ENCODE measurements around the gene SYT8.
A peak's percentile ranks its signal among the peaks of the same experiment; 100 is the strongest.

Gene SYT8

GRCh38 chr11:1822648-1823375 is 12.0 kb upstream of the SYT8 start:
- Histone ChIP-seq H3K27ac (ENCODE audit: low read depth, low read length) (no peak overlapping the region), H3K23ac (ENCODE audit: low read length) (no peak overlapping the region), H3K27me3 (ENCODE audit: insufficient read depth, low read length) (no peaks in the 10 kb centered on the region), H3K4me3 (ENCODE audit: low read depth, low read length) (no peak overlapping the region), H3K14ac (ENCODE audit: low read length) (no peak overlapping the region), H3K4ac (ENCODE audit: low read depth, low read length) (no peak overlapping the region), H3K4me2 (ENCODE audit: low read length) (no peak overlapping the region), H3K79me1 (ENCODE audit: low read length) (no peaks in the 10 kb centered on the region), H4K91ac (ENCODE audit: low read depth, low read length) (no peak overlapping the region), H2AFZ (ENCODE audit: insufficient read depth, low read length, poor library complexity) (no peak overlapping the region), H2BK5ac (ENCODE audit: low read depth, low read length, poor library complexity) (no peak overlapping the region), H3K9me3 (ENCODE audit: insufficient read depth, low read depth, low read length) (peaks cover 5% of the 10 kb centered on the region), H4K8ac (ENCODE audit: low read depth, low read length) (no peak overlapping the region), H3K36me3 (ENCODE audit: control insufficient read depth in 1 of 2, insufficient read depth in 2 of 2, low read length in 2 of 2) (no peaks in the 10 kb centered on the region), H4K12ac (ENCODE audit: low read depth, low read length) (no peak overlapping the region), H3K4me1 (ENCODE audit: control insufficient read depth in 1 of 2, insufficient read depth in 2 of 2, low read length in 2 of 2) (peaks cover 3 to 11% of the 10 kb centered on the region in 2 experiments), H2AK5ac (ENCODE audit: low read length) (no peak overlapping the region), H2BK12ac (ENCODE audit: low read length) (no peak overlapping the region), H2BK120ac (ENCODE audit: insufficient read depth, low read length, poor library complexity) (no peak overlapping the region), H3K9ac (ENCODE audit: low read length) (no peak overlapping the region), H3K18ac (ENCODE audit: low read length) (no peak overlapping the region), H3K79me2 (ENCODE audit: control insufficient read depth, insufficient read depth, low read length, poor library complexity) (no peaks in the 10 kb centered on the region)
- DNase-seq, result no peak
- WGBS (ENCODE audit: extremely low coverage, insufficient coverage, insufficient read length), result no CpG with 5 or more reads among the region's 8 CpGs

GRCh38 chr11:1823376-1824220 is 11.2 kb upstream of the SYT8 start:
- Histone ChIP-seq H3K4me1 (ENCODE audit: control insufficient read depth in 1 of 2, insufficient read depth in 2 of 2, low read length in 2 of 2) (peaks cover 4 to 11% of the 10 kb centered on the region in 2 experiments), H3K4ac (ENCODE audit: low read depth, low read length) (no peak overlapping the region), H3K18ac (ENCODE audit: low read length) (no peak overlapping the region), H2BK12ac (ENCODE audit: low read length) (no peak overlapping the region), H2BK120ac (ENCODE audit: insufficient read depth, low read length, poor library complexity) (no peak overlapping the region), H3K36me3 (ENCODE audit: control insufficient read depth in 1 of 2, insufficient read depth in 2 of 2, low read length in 2 of 2) (no peaks in the 10 kb centered on the region), H3K27ac (ENCODE audit: low read depth, low read length) (no peak overlapping the region), H3K27me3 (ENCODE audit: insufficient read depth, low read length) (no peaks in the 10 kb centered on the region), H3K4me2 (ENCODE audit: low read length) (no peak overlapping the region), H3K79me2 (ENCODE audit: control insufficient read depth, insufficient read depth, low read length, poor library complexity) (no peaks in the 10 kb centered on the region), H3K9ac (ENCODE audit: low read length) (no peak overlapping the region), H4K8ac (ENCODE audit: low read depth, low read length) (no peak overlapping the region), H3K14ac (ENCODE audit: low read length) (no peak overlapping the region), H3K4me3 (ENCODE audit: low read depth, low read length) (no peak overlapping the region), H3K23ac (ENCODE audit: low read length) (no peak overlapping the region), H3K79me1 (ENCODE audit: low read length) (no peaks in the 10 kb centered on the region), H4K91ac (ENCODE audit: low read depth, low read length) (no peak overlapping the region), H2AFZ (ENCODE audit: insufficient read depth, low read length, poor library complexity) (no peak overlapping the region), H2BK5ac (ENCODE audit: low read depth, low read length, poor library complexity) (no peak overlapping the region), H4K12ac (ENCODE audit: low read depth, low read length) (no peak overlapping the region), H3K9me3 (ENCODE audit: insufficient read depth, low read depth, low read length) (peaks cover 4% of the 10 kb centered on the region), H2AK5ac (ENCODE audit: low read length) (no peak overlapping the region)
- no peak for DNase-seq
- no CpG with 5 or more reads among the region's 19 CpGs for WGBS (ENCODE audit: extremely low coverage, insufficient coverage, insufficient read length)

GRCh38 chr11:1824221-1825038 is 10.4 kb upstream of the SYT8 start:
- no peak overlapping the region for H2AFZ ChIP-seq (ENCODE audit: insufficient read depth, low read length, poor library complexity)
- H3K4me3 ChIP-seq (ENCODE audit: low read depth, low read length), result no peak overlapping the region
- no CpG with 5 or more reads among the region's 23 CpGs for WGBS (ENCODE audit: extremely low coverage, insufficient coverage, insufficient read length)
- H3K14ac ChIP-seq (ENCODE audit: low read length), result no peak overlapping the region
- H3K27ac ChIP-seq (ENCODE audit: low read depth, low read length), result no peak overlapping the region
- no peaks in the 10 kb centered on the region for H3K79me2 ChIP-seq (ENCODE audit: control insufficient read depth, insufficient read depth, low read length, poor library complexity)
- no peaks in the 10 kb centered on the region for H3K27me3 ChIP-seq (ENCODE audit: insufficient read depth, low read length)
- no peaks in the 10 kb centered on the region for H3K79me1 ChIP-seq (ENCODE audit: low read length)
- no peak overlapping the region for H4K91ac ChIP-seq (ENCODE audit: low read depth, low read length)
- no peak for DNase-seq
- no peak overlapping the region for H2BK12ac ChIP-seq (ENCODE audit: low read length)
- H2BK5ac ChIP-seq (ENCODE audit: low read depth, low read length, poor library complexity), result no peak overlapping the region
- H4K12ac ChIP-seq (ENCODE audit: low read depth, low read length), result no peak overlapping the region
- H3K4ac ChIP-seq (ENCODE audit: low read depth, low read length), result no peak overlapping the region
- H4K8ac ChIP-seq (ENCODE audit: low read depth, low read length), result no peak overlapping the region
- no peak overlapping the region for H2AK5ac ChIP-seq (ENCODE audit: low read length)
- no peak overlapping the region for H3K4me2 ChIP-seq (ENCODE audit: low read length)
- H3K36me3 ChIP-seq (ENCODE audit: control insufficient read depth in 1 of 2, insufficient read depth in 2 of 2, low read length in 2 of 2), result no peaks in the 10 kb centered on the region
- peaks cover 4% of the 10 kb centered on the region for H3K9me3 ChIP-seq (ENCODE audit: insufficient read depth, low read depth, low read length)
- no peak overlapping the region for H3K9ac ChIP-seq (ENCODE audit: low read length)
- H3K4me1 ChIP-seq (ENCODE audit: control insufficient read depth in 1 of 2, insufficient read depth in 2 of 2, low read length in 2 of 2), result peaks cover 12 to 14% of the 10 kb centered on the region in 2 experiments
- no peak overlapping the region for H3K23ac ChIP-seq (ENCODE audit: low read length)
- no peak overlapping the region for H2BK120ac ChIP-seq (ENCODE audit: insufficient read depth, low read length, poor library complexity)
- H3K18ac ChIP-seq (ENCODE audit: low read length), result no peak overlapping the region

DNA sequence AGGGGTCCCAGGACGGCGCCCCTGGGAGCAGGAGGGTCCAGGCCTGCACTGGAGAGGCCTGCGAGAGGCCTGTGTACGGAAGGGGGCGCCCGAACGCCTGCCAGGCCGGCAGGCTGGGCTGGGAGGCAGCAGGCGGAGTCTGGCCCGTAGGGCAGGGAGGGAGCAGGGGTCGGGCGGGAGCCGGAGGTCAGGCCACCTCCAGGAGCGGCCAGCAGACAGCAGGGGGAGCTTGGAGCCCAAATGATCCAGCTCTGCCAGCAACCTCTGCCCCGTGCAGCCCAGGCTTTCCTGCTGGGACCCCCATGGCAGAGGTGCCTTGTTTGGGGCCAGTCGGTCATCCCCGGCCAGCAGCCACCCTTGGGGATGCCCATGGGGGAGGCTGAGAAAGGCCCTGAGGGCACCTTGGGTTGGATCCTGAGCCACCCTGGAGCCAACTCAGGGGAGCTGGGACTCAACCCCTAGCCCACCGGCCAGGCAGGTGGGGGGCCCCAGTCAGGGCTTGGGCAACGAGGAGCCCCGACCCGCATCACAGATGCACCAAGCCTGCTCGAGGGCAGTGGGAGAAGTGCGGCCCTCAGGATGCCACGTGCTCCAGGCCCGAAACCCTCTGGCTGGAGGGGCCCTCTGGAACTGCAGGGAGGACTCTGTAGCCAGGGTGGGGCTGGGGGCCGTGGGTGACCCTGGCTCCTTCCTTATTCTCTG is 9.6 kb upstream of the SYT8 start:
- H3K79me2 ChIP-seq (ENCODE audit: control insufficient read depth, insufficient read depth, low read length, poor library complexity), result no peaks in the 10 kb centered on the region
- no peak overlapping the region for H3K18ac ChIP-seq (ENCODE audit: low read length)
- WGBS (ENCODE audit: extremely low coverage, insufficient coverage, insufficient read length), result no CpG with 5 or more reads among the region's 26 CpGs
- H2AFZ ChIP-seq (ENCODE audit: insufficient read depth, low read length, poor library complexity), result no peak overlapping the region
- no peak overlapping the region for H3K27ac ChIP-seq (ENCODE audit: low read depth, low read length)
- H4K8ac ChIP-seq (ENCODE audit: low read depth, low read length), result no peak overlapping the region
- no peak overlapping the region for H3K4ac ChIP-seq (ENCODE audit: low read depth, low read length)
- H2BK5ac ChIP-seq (ENCODE audit: low read depth, low read length, poor library complexity), result no peak overlapping the region
- no peak overlapping the region for H2BK120ac ChIP-seq (ENCODE audit: insufficient read depth, low read length, poor library complexity)
- H3K14ac ChIP-seq (ENCODE audit: low read length), result no peak overlapping the region
- H3K9ac ChIP-seq (ENCODE audit: low read length), result no peak overlapping the region
- H3K79me1 ChIP-seq (ENCODE audit: low read length), result peaks cover under 1% of the 10 kb centered on the region
- H3K4me1 ChIP-seq (ENCODE audit: control insufficient read depth in 1 of 2, insufficient read depth in 2 of 2, low read length in 2 of 2), result peaks cover 11 to 12% of the 10 kb centered on the region in 2 experiments
- no peak overlapping the region for H3K4me3 ChIP-seq (ENCODE audit: low read depth, low read length)
- no peaks in the 10 kb centered on the region for H3K36me3 ChIP-seq (ENCODE audit: control insufficient read depth in 1 of 2, insufficient read depth in 2 of 2, low read length in 2 of 2)
- H2BK12ac ChIP-seq (ENCODE audit: low read length), result no peak overlapping the region
- peak; percentile 83 to 89 for DNase-seq
- H4K91ac ChIP-seq (ENCODE audit: low read depth, low read length), result no peak overlapping the region
- H3K9me3 ChIP-seq (ENCODE audit: insufficient read depth, low read depth, low read length), result peaks cover 4% of the 10 kb centered on the region
- no peak overlapping the region for H2AK5ac ChIP-seq (ENCODE audit: low read length)
- no peaks in the 10 kb centered on the region for H3K27me3 ChIP-seq (ENCODE audit: insufficient read depth, low read length)
- no peak overlapping the region for H4K12ac ChIP-seq (ENCODE audit: low read depth, low read length)
- H3K23ac ChIP-seq (ENCODE audit: low read length), result no peak overlapping the region
- H3K4me2 ChIP-seq (ENCODE audit: low read length), result no peak overlapping the region
